Lower lobe of right lung (tissue), 2 donors: ENCODE results near the gene NUPR1. TPM values are rescaled to one million over a fixed set of nuclear protein-coding genes. Genes with fewer than 3 reads are reported as not detected.

Source experiments
- ATAC-seq, 2 donors: fragments of 200-7000 bp; cut with Tn5 transposase; one replicate each; pipeline ENCODE4 v1.9.1; 2020 to 2022; ENCODE audit warnings: mild to moderate bottlenecking in 2 of 2, moderate library complexity in 2 of 2
- DNase-seq: peaks from one replicate; pipeline ENCODE4 v3.0.0-alpha.2; 2020
- H3K27ac ChIP-seq: fragments of 200-600 bp; one replicate; pipeline ENCODE4 v1.8.0; 2022
- H3K27me3 ChIP-seq: fragments of 200-600 bp; one replicate; pipeline ENCODE4 v1.8.0; 2022; ENCODE audit warnings: low read depth
- H3K36me3 ChIP-seq: fragments of 200-600 bp; one replicate; pipeline ENCODE4 v1.8.0; 2022; ENCODE audit warnings: mild to moderate bottlenecking
- H3K4me1 ChIP-seq: fragments of 200-600 bp; one replicate; pipeline ENCODE4 v1.8.0; 2022
- H3K4me3 ChIP-seq: fragments of 200-600 bp; one replicate; pipeline ENCODE4 v1.8.0; 2022; ENCODE audit warnings: mild to moderate bottlenecking
- H3K9me3 ChIP-seq: fragments of 200-600 bp; one replicate; pipeline ENCODE4 v1.8.0; 2022
- CTCF ChIP-seq: fragments of 200-600 bp; IDR thresholded peaks from one replicate; pipeline ENCODE4 v1.8.0; 2022; ENCODE audit warnings: antibody characterized with exemption, mild to moderate bottlenecking
- intact Hi-C: fragments of 100-400 bp; cut with DNase I; formaldehyde crosslinking; loops from one replicate; pipeline ENCODE4 v1.11.0; 2022
- total RNA-seq: library from RNA; stranded (reverse); fragmentation: NEBNext Ultra II Directional; extraction: Animal tissue kit (Norgen Biotek cat#: 25700); gene quantifications from one replicate; pipeline ENCODE4 v1.2.1, GENCODE V29; 2021
- donor health status: DM: no; HTN: yes; CAD: no; lungs with severe emphysema.

The NUPR1 gene
- total RNA-seq, 1 donor from 2014 or later, result 302 TPM

GRCh38 chr16:28511031-28511430 is 27.7 kb downstream of the NUPR1 start:
- TF ChIP-seq CTCF, result no peak
- no peaks in the 10 kb centered on the region for H3K9me3 ChIP-seq
- H3K4me3 ChIP-seq, result no peak overlapping the region
- intact Hi-C loops, result no loop called here
- H3K27me3 ChIP-seq, result no peaks in the 10 kb centered on the region
- no peaks in the 10 kb centered on the region for H3K36me3 ChIP-seq
- H3K27ac ChIP-seq, result no peak overlapping the region
- peaks cover 6% of the 10 kb centered on the region for H3K4me1 ChIP-seq
- no peak for DNase-seq
- ATAC-seq, result no peak

GRCh38 chr16:28505489-28506137 is 33.2 kb downstream of the NUPR1 start:
- Histone ChIP-seq H3K27ac (peak overlapping the region; percentile 31), H3K36me3 (no peaks in the 10 kb centered on the region), H3K9me3 (no peaks in the 10 kb centered on the region), H3K4me1 (peaks cover 6% of the 10 kb centered on the region), H3K27me3 (no peaks in the 10 kb centered on the region), H3K4me3 (peak overlapping the region; percentile 31)
- intact Hi-C loops, result no loop called here
- ATAC-seq (no peak), DNase-seq (no peak)
- TF ChIP-seq CTCF, result no peak

- Histone ChIP-seq H3K4me1 (peaks cover 6% of the 10 kb centered on the region), H3K36me3 (no peaks in the 10 kb centered on the region), H3K9me3 (no peaks in the 10 kb centered on the region), H3K4me3 (no peak overlapping the region), H3K27ac (no peak overlapping the region), H3K27me3 (no peaks in the 10 kb centered on the region)
- intact Hi-C loops, result no loop called here
- DNase-seq (no peak), ATAC-seq (no peak)
- TF ChIP-seq CTCF, result no peak
These were observed 33.9 kb downstream of the NUPR1 start for GRCh38 chr16:28504707-28505404.

GRCh38 chr16:28503470-28504259 is 35.1 kb downstream of the NUPR1 start:
- no peak for TF ChIP-seq CTCF
- Histone ChIP-seq H3K4me1 (peaks cover 6% of the 10 kb centered on the region), H3K9me3 (no peaks in the 10 kb centered on the region), H3K36me3 (no peaks in the 10 kb centered on the region), H3K27me3 (no peaks in the 10 kb centered on the region), H3K27ac (no peak overlapping the region), H3K4me3 (no peak overlapping the region)
- DNase-seq, result no peak
- intact Hi-C loops, result no loop called here
- no peak for ATAC-seq

- no peaks in the 10 kb centered on the region for H3K27me3 ChIP-seq
- no peaks in the 10 kb centered on the region for H3K9me3 ChIP-seq
- no peak overlapping the region for H3K4me3 ChIP-seq
- no peak overlapping the region for H3K27ac ChIP-seq
- ATAC-seq (no peak), DNase-seq (no peak)
- no peaks in the 10 kb centered on the region for H3K36me3 ChIP-seq
- no peaks in the 10 kb centered on the region for H3K4me1 ChIP-seq
- intact Hi-C loops, result no loop called here
- TF ChIP-seq CTCF, result no peak
These were observed 36.5 kb downstream of the NUPR1 start for GRCh38 chr16:28502290-28502689.
